GM18870 (cell line): ENCODE data around the gene MYOCD.

ENCODE experiments used
- ATAC-seq: cut with Tn5 transposase; IDR thresholded peaks from one replicate; pipeline ENCODE4 v1.9.1; 2021; ENCODE audit warnings: moderate library complexity; ENCODE audit not compliant: unreplicated experiment

MYOCD gene

DNA sequence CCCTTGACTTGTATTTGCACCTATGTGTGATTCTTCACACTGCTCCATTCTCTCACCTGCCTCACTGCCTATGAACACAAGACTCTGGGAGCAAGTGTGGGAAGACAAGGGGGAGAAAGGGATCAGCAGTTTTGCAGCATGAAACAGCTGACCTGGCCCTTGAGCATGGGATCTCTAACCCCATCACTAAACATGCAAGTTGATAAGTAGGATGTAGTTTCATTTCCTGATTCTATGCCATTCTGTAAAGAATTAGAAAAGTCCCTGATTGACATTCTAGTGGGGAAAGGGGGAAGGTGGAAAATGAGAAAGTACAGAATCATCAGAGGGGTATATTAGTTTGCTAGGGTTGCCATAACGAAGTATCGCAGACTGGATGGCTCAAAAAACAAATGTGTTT lies 25.3 kb upstream of the MYOCD start:
- no peak for ATAC-seq

DNA sequence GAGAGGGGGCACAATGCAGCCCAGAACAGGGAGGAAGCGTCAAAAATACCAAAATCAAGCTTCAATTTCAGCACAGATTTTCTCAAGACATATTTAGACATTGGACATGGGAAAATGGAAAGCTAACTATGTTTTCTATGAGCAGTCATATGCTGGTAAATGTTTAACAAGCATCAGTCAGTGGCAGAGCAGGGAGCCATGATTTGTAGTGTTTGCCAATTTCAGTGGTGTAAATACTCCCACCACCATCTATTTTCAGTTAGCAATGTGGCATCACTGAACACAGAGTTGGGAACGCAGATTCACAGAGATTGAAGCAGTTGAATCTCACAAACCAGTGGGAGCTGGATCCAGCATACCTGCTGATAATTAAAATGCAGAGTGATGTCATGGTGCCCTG lies 24.6 kb upstream of the MYOCD start:
- no peak for ATAC-seq

DNA sequence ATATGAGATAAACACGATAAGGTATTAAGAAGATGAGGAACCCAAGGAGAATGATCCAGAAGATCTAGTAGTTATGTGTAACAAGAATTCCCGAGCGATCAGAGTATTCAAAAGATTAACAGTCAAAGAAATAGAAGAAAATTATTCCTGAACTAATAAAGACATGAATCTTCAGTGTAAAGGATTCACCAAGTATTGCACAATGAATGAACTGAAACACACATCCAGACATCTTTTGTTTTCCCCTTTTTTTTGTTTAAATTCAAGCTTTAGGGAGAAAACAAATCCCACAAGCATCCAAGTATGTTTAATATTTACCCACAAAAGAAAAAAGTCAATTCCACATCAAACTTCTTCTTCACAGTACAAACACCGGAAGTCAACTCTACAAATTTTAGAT lies 23.7 kb upstream of the MYOCD start:
- ATAC-seq: no peak

DNA sequence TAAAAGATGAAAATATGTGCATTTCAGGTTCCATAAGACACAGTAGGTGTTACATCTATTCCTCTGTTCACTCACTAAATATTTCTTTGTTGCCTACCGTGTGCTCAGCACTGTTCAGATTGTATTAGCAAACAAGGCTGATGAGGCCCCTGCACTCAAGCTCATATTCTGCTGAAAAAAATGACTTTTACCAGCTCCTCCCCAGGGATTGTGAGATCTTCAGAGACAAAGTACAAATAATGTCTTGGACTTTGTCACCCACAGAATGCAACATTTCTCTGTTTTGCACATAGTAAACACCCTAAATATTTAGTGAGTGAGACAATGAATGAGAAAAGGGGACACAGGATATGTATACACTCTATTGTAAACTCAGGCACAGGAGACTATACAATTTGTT lies 21.9 kb upstream of the MYOCD start:
- no peak for ATAC-seq

DNA sequence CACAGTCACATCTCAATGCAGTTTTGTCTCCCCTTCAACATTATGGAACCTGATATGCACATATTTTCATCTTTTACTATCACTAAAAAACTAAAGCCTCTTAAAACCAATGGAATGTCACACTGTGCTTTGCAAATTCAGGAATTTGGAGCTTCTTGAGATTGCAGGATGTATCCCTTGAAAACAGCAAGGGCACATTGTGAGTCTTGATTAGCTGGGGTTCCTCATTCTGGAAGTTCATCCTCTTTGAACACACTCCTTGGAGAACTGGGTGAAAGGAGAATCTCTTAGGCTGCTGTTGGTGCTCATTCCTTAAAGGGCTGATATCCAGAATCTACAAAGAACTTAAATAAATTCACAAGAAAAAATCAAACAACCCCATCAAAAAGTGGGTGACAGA lies 21.1 kb upstream of the MYOCD start:
- ATAC-seq: no peak

DNA sequence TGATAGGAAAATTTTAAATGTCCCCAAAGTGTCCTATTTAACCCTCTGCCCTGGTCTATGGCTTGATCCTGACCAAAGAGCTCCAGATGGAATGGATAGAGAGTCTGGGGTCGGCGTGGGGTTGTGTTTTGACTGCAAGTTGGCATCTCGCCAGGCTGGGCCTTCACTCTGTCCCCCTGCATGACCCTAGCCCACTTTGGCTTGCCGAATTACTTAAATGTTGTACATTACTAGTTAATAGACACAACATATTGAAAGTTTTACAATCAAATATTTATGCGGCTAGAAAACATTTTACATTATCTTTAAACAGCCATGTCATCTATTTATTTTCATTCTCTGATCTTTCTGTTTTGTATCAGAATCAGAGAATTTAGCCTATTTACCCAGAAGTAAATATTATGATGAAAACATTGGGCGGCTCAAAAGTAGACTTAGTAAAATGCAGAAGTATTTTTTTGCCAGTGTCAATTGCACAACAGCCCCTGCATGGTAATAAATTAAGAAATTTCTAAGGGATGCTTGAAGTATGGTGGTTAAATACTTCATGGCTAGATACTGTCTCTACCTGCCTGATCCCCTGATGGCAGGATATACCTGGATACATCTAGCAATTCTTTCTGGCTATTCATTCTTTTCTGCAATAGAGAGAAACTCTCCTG lies 18.8 kb upstream of the MYOCD start:
- no peak for ATAC-seq

DNA sequence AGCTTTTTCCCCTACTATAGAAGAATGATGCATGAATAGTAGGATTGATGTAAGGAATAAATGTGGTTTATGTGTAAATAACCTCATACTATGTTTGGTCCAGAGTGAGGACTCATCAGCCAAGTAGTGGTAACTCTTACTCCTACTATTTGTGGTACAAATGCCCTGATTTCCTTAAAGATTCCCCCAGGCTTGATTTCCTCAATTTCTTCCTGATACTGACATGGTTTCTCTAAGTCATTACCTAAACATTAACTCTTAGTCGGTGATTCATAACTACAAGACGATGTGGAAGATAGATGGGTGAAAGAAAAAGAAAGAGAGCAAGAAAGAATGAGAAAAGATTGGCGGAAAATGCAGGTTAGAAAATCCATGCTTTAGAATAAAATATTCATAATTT lies 17.2 kb upstream of the MYOCD start:
- no peak for ATAC-seq

DNA sequence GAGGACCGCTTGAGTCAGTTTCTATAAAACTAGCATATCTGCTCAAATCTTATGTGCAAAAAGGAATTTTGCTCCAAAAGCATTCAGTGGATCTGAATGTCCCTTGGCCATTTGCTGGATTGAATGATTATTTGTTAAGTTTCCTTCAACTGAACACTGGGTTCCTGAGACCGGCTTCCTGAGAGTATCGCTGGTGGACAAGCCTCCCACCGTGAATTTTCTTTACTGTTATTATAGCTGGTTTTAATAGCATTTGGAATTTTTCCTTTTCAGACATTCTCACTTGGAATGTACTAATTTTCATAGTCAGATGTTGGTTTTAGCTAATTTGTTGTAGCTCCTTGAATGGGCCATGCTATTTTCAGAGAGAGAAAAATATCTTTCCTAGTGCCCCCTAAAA lies 9.8 kb upstream of the MYOCD start:
- ATAC-seq: no peak

DNA sequence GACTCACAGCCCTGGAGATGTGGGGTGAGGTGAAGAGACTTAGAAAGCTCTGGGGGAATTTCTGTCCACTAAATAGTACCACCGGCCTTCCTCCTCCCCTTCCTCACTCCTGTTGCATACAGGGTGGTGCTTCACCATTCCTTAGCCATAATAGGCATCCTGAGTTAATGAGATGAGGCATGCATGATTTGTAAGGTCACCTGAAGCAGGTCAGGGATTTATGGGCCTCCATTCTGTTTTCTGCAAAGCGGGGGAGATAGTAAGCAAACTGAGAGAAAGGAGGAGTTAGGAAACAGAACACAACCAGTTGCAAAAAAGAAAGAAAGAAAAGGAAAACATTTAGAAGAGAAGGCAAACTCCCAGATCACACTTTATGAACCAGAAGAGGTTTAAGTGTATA lies 9.3 kb upstream of the MYOCD start:
- ATAC-seq: no peak

DNA sequence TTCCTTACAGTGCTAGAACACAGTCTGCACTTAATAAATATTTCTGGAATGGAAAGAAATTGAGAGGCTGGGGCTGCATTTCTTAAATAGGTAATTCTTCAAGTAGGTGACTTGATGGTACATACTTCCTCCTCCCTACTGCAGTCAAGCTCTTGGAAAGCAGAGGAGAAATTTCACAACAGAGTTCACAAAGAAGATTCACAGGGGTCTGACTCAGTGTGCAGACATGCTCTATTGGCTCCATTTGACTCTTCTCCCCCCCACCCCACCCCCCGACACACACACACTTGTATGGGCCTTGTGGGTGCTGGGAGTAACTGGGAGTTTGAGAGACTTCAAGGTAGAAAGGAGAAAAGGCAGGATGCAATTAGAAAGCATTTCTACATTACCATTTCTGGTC lies 6.2 kb upstream of the MYOCD start:
- no peak for ATAC-seq

DNA sequence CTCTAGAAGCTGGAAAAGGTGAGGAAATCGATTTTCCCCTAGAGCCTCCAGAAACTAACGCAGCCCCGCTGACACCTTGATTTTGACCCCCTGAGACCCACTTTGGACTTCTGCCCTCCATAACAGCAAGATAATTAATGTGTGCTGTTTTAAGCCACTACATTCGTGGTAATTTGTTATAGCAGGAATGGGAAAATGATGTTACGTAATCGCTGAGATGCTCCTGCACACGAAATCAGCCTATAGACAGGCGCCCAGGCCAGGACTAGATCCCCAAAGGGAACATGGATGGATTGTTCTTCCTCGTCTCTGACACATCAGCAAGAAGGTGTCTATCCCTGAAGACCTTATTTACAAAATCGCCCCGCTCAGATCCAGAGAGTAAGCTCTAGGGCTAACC lies 1.4 kb upstream of the MYOCD start:
- no peak for ATAC-seq

DNA sequence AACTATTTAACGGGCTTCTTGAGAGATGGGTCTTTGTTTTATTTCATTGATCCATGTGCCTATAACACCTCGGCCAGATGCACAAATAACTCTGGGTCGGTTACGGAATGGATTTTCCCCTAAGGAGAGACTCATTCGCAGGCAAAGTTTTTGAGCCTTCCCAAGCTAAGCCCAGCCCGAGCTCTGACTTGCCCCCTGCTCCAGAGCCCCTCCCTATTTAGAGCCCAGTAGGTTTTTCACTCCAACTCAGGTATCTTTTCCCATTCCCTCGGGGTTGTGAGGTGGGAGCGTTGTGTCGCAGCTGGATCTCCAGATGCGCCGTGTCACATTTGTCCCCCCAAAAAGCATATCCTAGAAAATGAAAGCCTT lies 812 bp upstream of the MYOCD start:
- no peak for ATAC-seq

DNA sequence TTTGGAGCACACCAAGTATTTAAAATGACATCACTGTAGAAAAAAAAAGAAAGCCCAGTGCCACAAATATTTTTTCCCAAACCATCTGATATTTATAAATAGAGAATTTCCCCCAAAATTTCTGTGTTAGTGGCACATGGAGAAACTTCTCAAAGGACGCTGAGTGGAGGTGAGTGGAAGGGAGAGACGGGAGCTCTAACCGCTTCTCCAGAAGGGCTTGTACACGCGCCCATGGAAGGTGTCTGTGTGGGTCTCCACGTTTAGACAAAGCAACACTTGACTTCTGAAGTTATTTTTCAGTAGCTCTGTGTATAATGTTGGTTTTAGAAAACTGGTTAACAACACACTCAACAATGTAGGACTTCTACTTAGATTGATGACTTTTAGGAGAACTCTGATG lies 1.0 kb downstream of the MYOCD start:
- no peak for ATAC-seq

DNA sequence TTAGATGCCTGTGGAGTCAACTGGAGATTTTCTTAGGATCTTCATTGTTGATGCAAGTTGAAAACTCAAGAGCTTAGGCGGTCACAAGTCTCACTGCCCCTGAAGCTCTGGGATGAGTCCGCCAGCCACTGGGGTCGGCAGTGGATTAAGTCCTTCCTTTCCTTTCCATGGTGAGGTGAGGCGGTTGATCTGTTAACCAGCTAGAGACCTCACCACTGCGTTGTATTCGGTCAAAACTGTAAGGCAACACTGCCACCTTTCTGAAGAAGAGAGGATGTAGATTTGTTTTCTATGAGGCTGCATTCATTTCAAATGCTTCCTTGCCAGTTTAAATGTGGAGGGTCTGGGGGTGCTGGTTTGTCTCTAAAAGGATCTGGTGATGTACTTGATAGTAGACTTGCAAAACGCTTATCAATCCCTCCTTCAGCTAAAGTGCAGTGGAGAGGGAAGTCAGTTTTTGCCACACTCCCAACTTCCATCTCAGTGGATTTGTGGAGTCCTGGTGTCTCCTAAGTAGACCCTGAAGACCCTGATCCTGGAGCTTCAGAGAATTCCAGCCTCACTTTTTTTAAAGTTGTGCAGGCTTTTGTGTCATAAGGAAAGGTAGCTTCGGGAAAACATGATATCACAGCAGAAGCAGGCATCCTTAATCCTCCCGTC lies 1.7 kb downstream of the MYOCD start:
- ATAC-seq: no peak

DNA sequence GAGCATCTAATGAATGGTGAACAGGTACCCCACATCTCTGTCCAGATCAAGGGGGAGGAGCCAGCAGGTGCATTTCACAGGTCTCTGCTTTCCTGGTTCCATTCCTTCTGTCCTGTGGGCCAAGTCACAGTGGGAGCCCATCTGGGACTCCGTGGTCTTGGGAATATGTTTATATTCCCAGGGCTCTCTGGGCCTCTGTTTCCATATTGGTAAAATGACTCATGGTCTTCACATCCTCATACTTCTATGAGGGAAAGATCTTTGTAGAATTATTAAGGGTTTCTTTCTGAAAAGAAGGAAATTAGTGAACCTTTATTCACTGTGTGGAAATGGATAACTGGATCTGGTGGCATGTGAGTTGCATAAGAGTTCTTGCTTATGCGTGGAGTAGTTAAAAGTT lies 6.2 kb downstream of the MYOCD start:
- ATAC-seq: no peak

DNA sequence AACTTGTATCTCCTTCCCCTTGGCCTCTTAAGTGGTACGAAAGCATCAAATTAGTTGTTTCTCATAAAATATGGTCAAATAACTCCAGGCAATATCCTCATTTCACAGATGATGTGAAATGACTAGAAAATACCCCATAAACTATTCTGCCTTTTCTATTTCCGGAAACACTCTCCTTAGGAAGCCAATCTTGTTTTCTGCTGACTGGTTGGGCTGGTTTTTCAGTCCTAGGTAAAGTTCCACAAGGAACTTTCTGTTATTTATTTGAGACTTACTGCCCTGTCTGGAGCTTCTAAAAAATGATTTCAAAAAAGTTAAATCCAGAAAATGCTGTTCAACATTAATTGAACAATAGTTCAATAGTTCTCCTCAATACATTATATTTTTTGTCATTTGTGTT lies 7.3 kb downstream of the MYOCD start:
- no peak for ATAC-seq

DNA sequence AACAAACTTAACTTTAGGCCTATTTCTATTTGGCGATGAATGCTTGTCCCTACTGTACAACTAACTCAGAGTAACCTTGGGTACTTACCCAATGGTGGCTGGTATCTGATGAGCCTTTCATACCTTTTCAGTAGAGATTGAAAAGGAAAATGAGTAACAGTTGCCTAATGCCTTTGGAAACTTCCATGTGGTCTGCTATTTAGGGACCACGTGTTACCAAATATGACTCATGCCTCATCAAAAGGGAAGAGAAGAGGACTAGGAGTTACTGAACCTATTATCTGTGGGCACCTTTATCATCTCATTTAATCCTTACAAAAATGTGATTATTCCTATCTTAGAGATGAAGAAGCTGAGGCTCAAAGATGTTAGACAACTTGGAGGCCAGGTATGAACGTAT lies 8.1 kb downstream of the MYOCD start:
- no peak for ATAC-seq

DNA sequence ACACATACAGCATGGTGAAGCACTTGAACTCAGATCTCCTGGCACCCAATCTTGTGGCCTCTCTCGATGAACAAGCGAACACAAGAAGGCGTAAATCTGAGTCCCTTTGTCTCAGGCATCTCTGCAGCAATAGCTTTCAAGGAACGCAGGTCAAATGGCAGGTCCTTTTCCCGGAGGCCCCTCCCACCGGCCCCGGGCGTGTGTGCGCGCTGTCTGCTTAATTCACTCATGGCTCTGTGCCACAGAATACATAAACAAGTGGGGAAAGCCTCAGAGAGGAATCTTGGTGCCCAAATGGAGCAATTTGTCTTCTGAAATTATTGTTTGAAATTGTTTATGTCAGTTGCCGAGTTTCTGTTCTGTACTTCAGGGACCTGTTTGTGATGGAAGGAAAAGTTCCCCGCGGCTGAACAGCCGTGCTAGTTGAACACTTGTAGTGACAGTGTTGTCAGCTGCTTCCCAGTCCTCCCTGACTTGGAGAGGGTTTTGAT lies 14.8 kb downstream of the MYOCD start:
- ATAC-seq: no peak

DNA sequence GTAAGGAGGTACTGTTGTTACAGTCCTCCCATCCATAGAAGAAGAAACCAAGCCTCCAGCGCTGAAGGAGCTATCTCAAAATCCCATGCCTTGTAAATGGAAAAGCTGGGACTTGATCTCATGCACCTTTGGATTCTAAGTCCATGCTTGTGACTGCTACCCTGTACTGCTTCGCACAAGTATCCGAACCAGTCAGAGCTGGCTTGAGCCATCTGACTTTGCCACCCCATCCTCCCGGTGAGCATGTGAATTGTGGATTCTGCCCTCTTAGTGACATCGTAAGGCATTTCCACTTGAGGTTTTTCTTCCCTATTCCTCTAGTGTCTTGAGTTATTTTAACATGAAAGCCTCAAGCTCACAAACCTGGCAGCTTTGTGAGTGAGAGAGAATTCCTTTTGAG lies 15.3 kb downstream of the MYOCD start:
- no peak for ATAC-seq

DNA sequence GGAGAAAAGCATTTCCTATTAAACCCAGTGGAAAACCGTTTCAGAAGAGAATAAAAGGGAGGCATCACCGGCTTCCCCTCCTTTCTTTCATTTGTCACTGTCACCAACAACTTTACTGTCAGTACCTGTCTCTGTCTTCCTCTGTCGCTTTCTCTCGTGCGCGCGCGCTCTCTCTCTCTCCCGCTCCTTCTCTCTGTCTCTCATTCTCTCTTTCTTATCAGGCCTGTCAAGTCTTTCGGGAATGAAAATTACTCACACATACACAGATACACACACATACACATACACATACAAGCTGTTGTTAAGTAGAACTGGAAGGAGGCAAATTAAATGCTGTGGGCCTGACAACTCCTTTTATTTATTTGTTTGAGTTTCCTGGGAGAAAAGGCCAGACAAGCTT lies 17.6 kb downstream of the MYOCD start:
- no peak for ATAC-seq

DNA sequence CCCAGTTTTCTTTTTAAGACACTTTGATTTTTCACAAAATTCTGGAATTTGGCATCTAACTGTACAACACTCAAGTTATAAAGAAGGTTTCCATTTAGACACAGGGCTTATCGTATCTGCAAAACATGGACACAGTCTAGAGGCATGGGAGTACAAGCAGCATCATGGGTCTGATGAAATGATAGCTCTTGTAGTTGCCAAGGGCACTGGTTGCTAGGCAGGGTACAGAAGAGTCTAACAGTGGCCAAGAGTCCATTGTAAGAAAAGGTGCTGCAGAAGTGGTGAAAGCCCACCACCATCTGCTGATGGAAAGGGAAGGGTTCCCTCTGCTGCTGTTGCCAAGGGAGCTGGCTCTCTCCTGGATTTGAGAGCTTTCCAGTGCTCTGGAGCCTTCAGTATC lies 20.8 kb downstream of the MYOCD start:
- ATAC-seq: no peak

DNA sequence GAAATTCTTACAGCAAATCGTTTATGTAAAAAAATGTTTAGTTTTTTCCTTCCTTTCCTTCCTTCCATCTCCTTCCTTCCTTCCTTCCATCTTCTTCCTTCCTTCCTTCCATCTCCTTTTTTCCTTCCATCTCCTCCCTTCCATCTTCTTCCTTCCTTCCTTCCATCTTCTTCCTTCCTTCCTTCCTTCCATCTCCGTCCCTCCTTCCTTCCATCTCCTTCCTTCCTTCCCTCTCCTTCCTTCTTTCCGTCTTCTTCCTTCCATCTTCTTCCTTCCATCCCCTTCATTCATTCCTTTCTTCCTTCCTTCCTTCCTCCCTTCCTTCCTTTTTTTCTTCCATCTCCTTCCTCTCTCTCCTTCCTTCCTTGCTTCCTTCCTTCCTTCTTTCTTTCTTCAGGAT lies 22.7 kb downstream of the MYOCD start:
- no peak for ATAC-seq

DNA sequence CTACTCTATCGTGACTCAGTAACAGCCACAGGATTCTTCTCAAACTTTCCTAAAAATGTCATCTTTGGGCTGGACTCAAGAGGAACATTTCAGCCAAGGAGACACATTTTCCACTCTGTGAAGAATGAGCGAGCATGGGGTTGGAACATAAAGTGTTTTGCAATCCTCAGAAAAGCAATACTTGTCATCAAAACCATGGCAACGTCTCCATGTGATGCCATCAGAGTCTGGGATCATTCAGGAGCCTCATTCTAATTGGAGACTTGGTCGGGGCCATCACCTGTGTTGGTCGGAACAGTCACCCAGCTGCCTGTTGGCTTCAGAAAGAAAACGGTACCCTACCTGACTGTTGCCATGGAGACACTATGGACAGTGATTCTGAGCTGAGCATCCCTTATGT lies 25.5 kb downstream of the MYOCD start:
- no peak for ATAC-seq
